Measurements from ENCODE around the gene FGF7.

Gene FGF7

GRCh38 chr15:49490966-49491365, 67.9 kb downstream of the FGF7 start:
- H3K4me3 ChIP-seq (ENCODE audit: low read depth, low read length), result no peak overlapping the region
- TF ChIP-seq, protein P1, sequence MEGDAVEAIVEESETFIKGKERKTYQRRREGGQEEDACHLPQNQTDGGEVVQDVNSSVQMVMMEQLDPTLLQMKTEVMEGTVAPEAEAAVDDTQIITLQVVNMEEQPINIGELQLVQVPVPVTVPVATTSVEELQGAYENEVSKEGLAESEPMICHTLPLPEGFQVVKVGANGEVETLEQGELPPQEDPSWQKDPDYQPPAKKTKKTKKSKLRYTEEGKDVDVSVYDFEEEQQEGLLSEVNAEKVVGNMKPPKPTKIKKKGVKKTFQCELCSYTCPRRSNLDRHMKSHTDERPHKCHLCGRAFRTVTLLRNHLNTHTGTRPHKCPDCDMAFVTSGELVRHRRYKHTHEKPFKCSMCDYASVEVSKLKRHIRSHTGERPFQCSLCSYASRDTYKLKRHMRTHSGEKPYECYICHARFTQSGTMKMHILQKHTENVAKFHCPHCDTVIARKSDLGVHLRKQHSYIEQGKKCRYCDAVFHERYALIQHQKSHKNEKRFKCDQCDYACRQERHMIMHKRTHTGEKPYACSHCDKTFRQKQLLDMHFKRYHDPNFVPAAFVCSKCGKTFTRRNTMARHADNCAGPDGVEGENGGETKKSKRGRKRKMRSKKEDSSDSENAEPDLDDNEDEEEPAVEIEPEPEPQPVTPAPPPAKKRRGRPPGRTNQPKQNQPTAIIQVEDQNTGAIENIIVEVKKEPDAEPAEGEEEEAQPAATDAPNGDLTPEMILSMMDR (IDR thresholded peaks at IDR 0.05; ENCODE audit: insufficient read depth, low read depth, low read length, missing control alignments), result no peak
- no peak for DNase-seq (ENCODE audit: low read depth)

- TF ChIP-seq, protein P1 (IDR thresholded peaks at IDR 0.05; ENCODE audit: insufficient read depth, low read depth, low read length, missing control alignments), result no peak
- no peak for DNase-seq (ENCODE audit: low read depth)
- no peak overlapping the region for H3K4me3 ChIP-seq (ENCODE audit: low read depth, low read length)
Observed at GRCh38 chr15:49492151-49492550, 69.1 kb downstream of the FGF7 start.

- DNase-seq (ENCODE audit: low read depth), result no peak
- H3K4me3 ChIP-seq (ENCODE audit: low read depth, low read length), result no peak overlapping the region
- TF ChIP-seq, protein P1 (IDR thresholded peaks at IDR 0.05; ENCODE audit: insufficient read depth, low read depth, low read length, missing control alignments), result no peak
Observed at GRCh38 chr15:49492830-49493229, 69.8 kb downstream of the FGF7 start.

- DNase-seq (ENCODE audit: low read depth), result no peak
- TF ChIP-seq, protein P1 (IDR thresholded peaks at IDR 0.05; ENCODE audit: insufficient read depth, low read depth, low read length, missing control alignments), result no peak
- H3K4me3 ChIP-seq (ENCODE audit: low read depth, low read length), result no peak overlapping the region
Observed at GRCh38 chr15:49494842-49495241, 71.8 kb downstream of the FGF7 start.

- TF ChIP-seq, protein P1 (IDR thresholded peaks at IDR 0.05; ENCODE audit: insufficient read depth, low read depth, low read length, missing control alignments), result no peak
- no peak overlapping the region for H3K4me3 ChIP-seq (ENCODE audit: low read depth, low read length)
- DNase-seq (ENCODE audit: low read depth), result no peak
Observed at GRCh38 chr15:49495993-49496753, 73.1 kb downstream of the FGF7 start.

- DNase-seq (ENCODE audit: low read depth), result no peak
- H3K4me3 ChIP-seq (ENCODE audit: low read depth, low read length), result no peak overlapping the region
- TF ChIP-seq, protein P1 (IDR thresholded peaks at IDR 0.05; ENCODE audit: insufficient read depth, low read depth, low read length, missing control alignments), result no peak
Observed at GRCh38 chr15:49501586-49501985, 78.5 kb downstream of the FGF7 start.

GRCh38 chr15:49506341-49506740, 83.3 kb downstream of the FGF7 start:
- TF ChIP-seq, protein P1 (IDR thresholded peaks at IDR 0.05; ENCODE audit: insufficient read depth, low read depth, low read length, missing control alignments), result no peak
- H3K4me3 ChIP-seq (ENCODE audit: low read depth, low read length), result no peak overlapping the region
- no peak for DNase-seq (ENCODE audit: low read depth)
